B cell (primary cell): ENCODE data around the gene PTH1R. TPM values are rescaled to one million over a fixed set of nuclear protein-coding genes. Genes with fewer than 3 reads are reported as not detected.
A peak's percentile ranks its signal among the peaks of the same experiment; 100 is the strongest.

Experiments
- ATAC-seq: fragments of 200-7000 bp; cut with Tn5 transposase; one replicate; pipeline ENCODE4 v1.10.0; 2021; ENCODE audit warnings: low read depth, mild to moderate bottlenecking, moderate number of reproducible peaks, moderate library complexity
- CTCF ChIA-PET: fragments of 350-600 bp; sonication (Branson Sonifier 250); formaldehyde crosslinking; loops from one replicate; lab custom pipeline; 2021; ENCODE audit warnings: antibody characterized with exemption, inconsistent platforms; lab: Charles Lee
- POLR2A ChIA-PET: fragments of 350-600 bp; sonication (Branson Sonifier 250); formaldehyde crosslinking; loops from one replicate; lab custom pipeline; 2021; ENCODE audit warnings: antibody characterized with exemption; lab: Charles Lee
- DNase-seq: peaks from one replicate; pipeline ENCODE4 v3.0.0; 2013
- H2AFZ ChIP-seq: 2 replicates; pipeline ENCODE4 v1.6.1; 2012; ENCODE audit warnings: mild to moderate bottlenecking, low read depth, low read length; ENCODE audit not compliant: insufficient read depth, poor library complexity, severe bottlenecking
- H3K27ac ChIP-seq, 2 donors: 1 replicate in 1 of 2; 2 replicates in 1 of 2; pipeline ENCODE4 v1.5.1; 2012 to 2013; ENCODE audit warnings: low read length in 2 of 2, mild to moderate bottlenecking in 2 of 2, moderate library complexity in 1 of 2
- H3K27me3 ChIP-seq, 4 experiments: fragments of 200-600 bp in 1 of 4; sonication (generic) in 1 of 4; replicated peaks in 1 of 4; 1 replicate in 2 of 4; 2 replicates in 2 of 4; pipeline versions ENCODE4 v1.6.1 to v1.7.0; 2013 to 2016; ENCODE audit warnings: low read length in 3 of 4, mild to moderate bottlenecking in 2 of 4, mixed read lengths in 1 of 4, moderate library complexity in 1 of 4; ENCODE audit not compliant: insufficient read depth in 4 of 4, control insufficient read depth in 3 of 4; ENCODE audit errors: control extremely low read depth in 1 of 4
- H3K36me3 ChIP-seq, 2 experiments: replicated peaks in 1 of 2; 1 replicate in 1 of 2; 2 replicates in 1 of 2; pipeline versions ENCODE4 v1.6.1 to v1.7.1; 2013; ENCODE audit warnings: low read length in 1 of 2; ENCODE audit not compliant: insufficient read depth in 2 of 2, control insufficient read depth in 1 of 2; ENCODE audit errors: control extremely low read depth in 1 of 2, extremely low read depth in 1 of 2
- H3K4me1 ChIP-seq, 2 donors: fragments of 200-600 bp in 1 of 2; sonication (generic) in 1 of 2; 1 replicate in 1 of 2; 2 replicates in 1 of 2; pipeline versions ENCODE4 v1.5.1 to v1.6.1; 2013 to 2017; ENCODE audit warnings: low read length in 2 of 2; ENCODE audit not compliant: control insufficient read depth in 2 of 2, insufficient read depth in 2 of 2
- H3K4me2 ChIP-seq: replicated peaks from 2 replicates; pipeline ENCODE3; 2012; ENCODE audit warnings: mild to moderate bottlenecking, low read depth, low read length; ENCODE audit not compliant: poor library complexity, severe bottlenecking
- H3K4me3 ChIP-seq, 5 experiments: fragments of 200-600 bp in 1 of 5; sonication (generic) in 1 of 5; 1 replicate in 3 of 5; 2 replicates in 2 of 5; pipeline versions ENCODE4 v1.5.1 to v1.7.0; 2011 to 2016; ENCODE audit warnings: low read length in 4 of 5, mild to moderate bottlenecking in 4 of 5, low read depth in 2 of 5, control low read depth in 1 of 5, moderate library complexity in 1 of 5; ENCODE audit not compliant: insufficient read depth in 1 of 5; ENCODE audit errors: control extremely low read depth in 1 of 5, extremely low read depth in 1 of 5
- H3K79me2 ChIP-seq: fragments of 200-600 bp; sonication (generic); one replicate; pipeline ENCODE4 v1.6.0; 2016; ENCODE audit warnings: low read length; ENCODE audit not compliant: control insufficient read depth, insufficient read depth
- H3K9ac ChIP-seq: fragments of 200-600 bp; sonication (generic); 2 replicates; pipeline ENCODE4 v1.6.1; 2017; ENCODE audit warnings: mild to moderate bottlenecking, low read length, moderate library complexity
- H3K9me3 ChIP-seq, 3 donors: one replicate each; pipeline versions ENCODE4 v1.6.1 to v1.7.1; 2013; ENCODE audit warnings: low read length in 2 of 3; ENCODE audit not compliant: control insufficient read depth in 2 of 3, insufficient read depth in 1 of 3; ENCODE audit errors: control extremely low read depth in 1 of 3
- H4K20me1 ChIP-seq: 2 replicates; pipeline ENCODE4 v1.6.0; 2012; ENCODE audit warnings: mild to moderate bottlenecking, low read length; ENCODE audit not compliant: insufficient read depth, control insufficient read depth, poor library complexity, severe bottlenecking
- H3K27ac Mint-ChIP-seq: one replicate; pipeline ENCODE4 v1.8.0; 2021; ENCODE audit warnings: mixed read lengths
- H3K27me3 Mint-ChIP-seq: one replicate; pipeline ENCODE4 v1.8.0; 2021; ENCODE audit warnings: mixed read lengths
- H3K4me1 Mint-ChIP-seq: one replicate; pipeline ENCODE4 v1.8.0; 2021; ENCODE audit warnings: mixed read lengths
- H3K4me3 Mint-ChIP-seq: one replicate; pipeline ENCODE4 v1.8.0; 2021; ENCODE audit warnings: mixed read lengths
- H3K9me3 Mint-ChIP-seq: one replicate; pipeline ENCODE4 v1.8.0; 2022; ENCODE audit warnings: mixed read lengths; ENCODE audit not compliant: insufficient read depth
- EZH2 ChIP-seq: IDR thresholded peaks from 2 replicates; pipeline ENCODE4 v1.6.1; 2012; ENCODE audit warnings: borderline replicate concordance, low read depth, mild to moderate bottlenecking, moderate library complexity, low read length; ENCODE audit not compliant: insufficient read depth, poor library complexity, severe bottlenecking
- WGBS: methylation state at CpG from one replicate; pipeline ENCODE4 v1.1.5; 2013; ENCODE audit warnings: missing lambda C conversion rate; ENCODE audit not compliant: insufficient coverage; 5-methylcytosine and 5-hydroxymethylcytosine counted together
- intact Hi-C: fragments of 100-400 bp; cut with micrococcal nuclease; formaldehyde crosslinking; loops from one replicate; pipeline ENCODE4 v1.10.0; 2022
- polyA plus RNA-seq: library from polyadenylated mRNA; depleted of rRNA; stranded (reverse); fragments of >200 nt; gene quantifications from 2 replicates; pipeline ENCODE4 v1.2.3, GENCODE V29; 2012
- total RNA-seq, 2 donors: library from RNA; stranded (reverse); fragments of 120-200 nt in 1 of 2; gene quantifications; 1 replicate in 1 of 2; 2 replicates in 1 of 2; pipeline versions ENCODE4 v1.2.3 to v1.2.4, GENCODE V29; 2013 to 2022
- TF ChIP-seq, protein P1 (sequence below): fragments of 200-600 bp; IDR thresholded peaks from one replicate; pipeline ENCODE4 v1.8.0; 2022; ENCODE audit warnings: antibody characterized with exemption, mild to moderate bottlenecking

Gene PTH1R
- total and polyA plus RNA-seq, 2 donors (not counting 1 experiment from before 2014, with no cell fraction given): not detected

DNA sequence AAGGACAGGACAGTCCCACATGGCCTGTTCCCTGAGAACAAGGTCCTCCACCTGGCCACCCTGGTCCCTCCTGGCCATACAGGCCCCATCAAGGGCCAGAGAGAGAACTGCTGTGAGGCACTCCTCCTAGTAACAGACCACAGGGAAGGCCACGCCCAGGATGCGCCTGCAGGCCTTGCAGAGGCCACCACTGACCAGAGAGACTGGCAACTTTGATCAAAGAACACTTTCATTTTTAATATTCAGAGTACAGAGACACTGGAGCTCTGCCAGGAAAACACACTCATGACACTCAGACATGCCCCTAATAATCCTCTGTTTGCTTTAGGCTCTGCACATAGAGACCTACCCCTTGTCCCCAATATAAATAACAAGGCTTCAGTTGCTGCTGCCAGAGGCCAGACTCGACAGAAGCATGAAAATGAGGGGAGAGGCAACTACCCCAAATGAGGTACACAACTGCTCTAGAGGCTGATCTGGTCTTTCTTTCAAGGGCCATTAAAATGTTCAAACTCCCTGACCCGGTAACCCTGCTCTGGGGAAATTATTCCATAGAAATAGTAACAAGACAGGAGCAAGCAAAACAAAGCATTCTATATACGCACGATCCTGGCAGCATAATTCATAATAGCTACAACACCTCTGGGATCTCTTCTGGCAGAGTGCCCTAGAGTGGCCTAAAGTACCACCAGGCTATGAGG is 54.3 kb downstream of the PTH1R start:
- H3K9ac ChIP-seq: peak overlapping the region; percentile 37
- peaks cover 1 to 28% of the 10 kb centered on the region in 2 experiments for H3K36me3 ChIP-seq
- peaks cover 72% of the 10 kb centered on the region for H3K79me2 ChIP-seq
- Mint-ChIP-seq H3K27ac (peak overlapping the region; percentile 94), H3K9me3 (peaks cover 3% of the 10 kb centered on the region), H3K4me1 (peaks cover 88% of the 10 kb centered on the region), H3K4me3 (peak overlapping the region; percentile 76), H3K27me3 (no peaks in the 10 kb centered on the region)
- peak overlapping the region; percentile 85 to 92 for H3K27ac ChIP-seq
- intact Hi-C loops: loop anchor here (2.0 kb wide), 1 partner anchor 21 kb away; no protein-coding TSS in a partner anchor
- TF ChIP-seq, protein P1, sequence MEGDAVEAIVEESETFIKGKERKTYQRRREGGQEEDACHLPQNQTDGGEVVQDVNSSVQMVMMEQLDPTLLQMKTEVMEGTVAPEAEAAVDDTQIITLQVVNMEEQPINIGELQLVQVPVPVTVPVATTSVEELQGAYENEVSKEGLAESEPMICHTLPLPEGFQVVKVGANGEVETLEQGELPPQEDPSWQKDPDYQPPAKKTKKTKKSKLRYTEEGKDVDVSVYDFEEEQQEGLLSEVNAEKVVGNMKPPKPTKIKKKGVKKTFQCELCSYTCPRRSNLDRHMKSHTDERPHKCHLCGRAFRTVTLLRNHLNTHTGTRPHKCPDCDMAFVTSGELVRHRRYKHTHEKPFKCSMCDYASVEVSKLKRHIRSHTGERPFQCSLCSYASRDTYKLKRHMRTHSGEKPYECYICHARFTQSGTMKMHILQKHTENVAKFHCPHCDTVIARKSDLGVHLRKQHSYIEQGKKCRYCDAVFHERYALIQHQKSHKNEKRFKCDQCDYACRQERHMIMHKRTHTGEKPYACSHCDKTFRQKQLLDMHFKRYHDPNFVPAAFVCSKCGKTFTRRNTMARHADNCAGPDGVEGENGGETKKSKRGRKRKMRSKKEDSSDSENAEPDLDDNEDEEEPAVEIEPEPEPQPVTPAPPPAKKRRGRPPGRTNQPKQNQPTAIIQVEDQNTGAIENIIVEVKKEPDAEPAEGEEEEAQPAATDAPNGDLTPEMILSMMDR: no peak
- no peak for TF ChIP-seq EZH2
- peaks cover 76 to 96% of the 10 kb centered on the region in 2 donors for H3K4me1 ChIP-seq
- no peaks in the 10 kb centered on the region for H3K27me3 ChIP-seq
- H3K9me3 ChIP-seq: peaks cover 2 to 9% (median 7%) of the 10 kb centered on the region in 3 donors
- peaks cover 19% of the 10 kb centered on the region for H4K20me1 ChIP-seq
- DNase-seq (no peak), ATAC-seq (no peak)
- H2AFZ ChIP-seq: no peak overlapping the region
- H3K4me2 ChIP-seq: peak overlapping the region; percentile 68
- 42% methylated on average over 4 of the region's 6 CpGs for WGBS
- CTCF ChIA-PET: interaction anchor here (1.0 to 13.6 kb wide), 5 partner anchors 10 to 63 kb away, joined by 3 to 146 read pairs (median 3); partner anchors contain the start of gene NBEAL2
- H3K4me3 ChIP-seq: peak overlapping the region in 1 of 5 experiments; percentile 28
- POLR2A ChIA-PET: interaction anchor here (1.0 to 1.5 kb wide), 2 partner anchors 42 to 48 kb away, joined by 4 to 9 read pairs; partner anchors contain the start of gene NBEAL2
